Measurements from ENCODE around the gene CLMP. TPM values are rescaled to one million over a fixed set of nuclear protein-coding genes. Genes with fewer than 3 reads are reported as not detected.

CLMP gene
- total and polyA plus RNA-seq, 2 donors (not counting 3 experiments of a cell fraction or from before 2014, with no cell fraction given) = 0.03 to 0.18 TPM

DNA sequence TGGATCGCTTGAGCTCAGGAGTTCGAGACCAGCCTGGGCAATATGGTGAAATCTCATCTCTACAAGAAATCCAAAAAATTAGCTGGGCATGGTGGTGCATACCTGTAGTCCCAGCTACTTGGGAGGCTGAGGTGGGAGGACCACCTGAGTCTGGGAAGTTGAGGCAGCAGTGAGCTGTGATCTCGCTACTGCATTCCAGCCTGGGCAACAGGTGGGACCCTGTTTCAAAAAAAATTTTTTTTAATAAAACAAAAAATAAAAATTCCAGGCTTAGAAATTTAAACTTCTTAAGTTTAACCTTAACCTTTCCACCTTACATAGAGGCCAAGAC, 21.2 kb downstream of the CLMP start:
- dilution Hi-C loops (cut with MboI; ENCODE audit: extremely low pct_ligation_motif_present, low sequenced_read_pairs) = no loop called here
- TF ChIP-seq POLR2A (IDR thresholded peaks at IDR 0.05; ENCODE audit: low read depth, low read length) (no peak), JUN (IDR thresholded peaks at IDR 0.05; ENCODE audit: borderline replicate concordance, insufficient read depth, insufficient read length, low read depth) (no peak), FOS (IDR thresholded peaks at IDR 0.05; ENCODE audit: borderline replicate concordance, insufficient read depth, low read length) (no peak), MYC (IDR thresholded peaks at IDR 0.05; ENCODE audit: low read depth, low read length) (no peak), GATA2 (IDR thresholded peaks at IDR 0.05; ENCODE audit: insufficient read depth, insufficient read length, low read depth, low read length) (no peak), POLR2AphosphoS5 (IDR thresholded peaks at IDR 0.05; ENCODE audit: insufficient read depth, low read depth, low read length) (no peak), EZH2 (IDR thresholded peaks at IDR 0.05; ENCODE audit: borderline replicate concordance, low read depth, low read length, severe bottlenecking) (no peak)
- TF ChIP-seq, protein P1, sequence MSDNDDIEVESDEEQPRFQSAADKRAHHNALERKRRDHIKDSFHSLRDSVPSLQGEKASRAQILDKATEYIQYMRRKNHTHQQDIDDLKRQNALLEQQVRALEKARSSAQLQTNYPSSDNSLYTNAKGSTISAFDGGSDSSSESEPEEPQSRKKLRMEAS (IDR thresholded peaks at IDR 0.05; ENCODE audit: insufficient read depth, insufficient read length) = no peak
- TF ChIP-seq, protein P2, sequence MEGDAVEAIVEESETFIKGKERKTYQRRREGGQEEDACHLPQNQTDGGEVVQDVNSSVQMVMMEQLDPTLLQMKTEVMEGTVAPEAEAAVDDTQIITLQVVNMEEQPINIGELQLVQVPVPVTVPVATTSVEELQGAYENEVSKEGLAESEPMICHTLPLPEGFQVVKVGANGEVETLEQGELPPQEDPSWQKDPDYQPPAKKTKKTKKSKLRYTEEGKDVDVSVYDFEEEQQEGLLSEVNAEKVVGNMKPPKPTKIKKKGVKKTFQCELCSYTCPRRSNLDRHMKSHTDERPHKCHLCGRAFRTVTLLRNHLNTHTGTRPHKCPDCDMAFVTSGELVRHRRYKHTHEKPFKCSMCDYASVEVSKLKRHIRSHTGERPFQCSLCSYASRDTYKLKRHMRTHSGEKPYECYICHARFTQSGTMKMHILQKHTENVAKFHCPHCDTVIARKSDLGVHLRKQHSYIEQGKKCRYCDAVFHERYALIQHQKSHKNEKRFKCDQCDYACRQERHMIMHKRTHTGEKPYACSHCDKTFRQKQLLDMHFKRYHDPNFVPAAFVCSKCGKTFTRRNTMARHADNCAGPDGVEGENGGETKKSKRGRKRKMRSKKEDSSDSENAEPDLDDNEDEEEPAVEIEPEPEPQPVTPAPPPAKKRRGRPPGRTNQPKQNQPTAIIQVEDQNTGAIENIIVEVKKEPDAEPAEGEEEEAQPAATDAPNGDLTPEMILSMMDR (IDR thresholded peaks at IDR 0.05; ENCODE audit: extremely low read depth in 1 of 2, insufficient read depth in 1 of 2, low read depth in 1 of 2, low read length in 2 of 2) = no peak
- no peak overlapping the region for H3K4me3 ChIP-seq (replicated peaks in 1 of 3; ENCODE audit: insufficient read depth in 1 of 3, low read depth in 1 of 3, low read length in 3 of 3)
- BruUV-seq (replicated peaks) = no TSS peak
- H4K20me1 ChIP-seq (replicated peaks; ENCODE audit: control insufficient read depth, extremely low read depth, insufficient read depth, low read length) = no peaks in the 10 kb centered on the region
- no peaks in the 10 kb centered on the region for H3K4me1 ChIP-seq (ENCODE audit: control insufficient read depth, extremely low read depth, insufficient read depth, low read length)
- no peaks in the 10 kb centered on the region for H3K36me3 ChIP-seq (ENCODE audit: control insufficient read depth in 2 of 2, extremely low read depth in 1 of 2, insufficient read depth in 2 of 2, low read length in 2 of 2)
- intact Hi-C loops (cut with micrococcal nuclease) = no loop called here
- ChIA-PET CTCF (interaction anchor here (1.0 to 2.0 kb wide), 8 partner anchors 8 to 593 kb away, joined by 3 to 11 read pairs (median 5); no protein-coding TSS in a partner anchor), POLR2A (no interaction called here)
- no peak for DNase-seq (ENCODE audit: low read depth, low spot score)
- H3K4me2 ChIP-seq (ENCODE audit: insufficient read depth, low read length) = no peak overlapping the region
- H3K79me2 ChIP-seq (ENCODE audit: control insufficient read depth, insufficient read depth, low read length) = no peaks in the 10 kb centered on the region
- peaks cover 0 to 1% of the 10 kb centered on the region in 2 experiments for H3K27me3 ChIP-seq (ENCODE audit: control insufficient read depth in 2 of 2, insufficient read depth in 2 of 2, low read length in 2 of 2)
- H3K9ac ChIP-seq (replicated peaks; ENCODE audit: extremely low read depth, insufficient read depth, low read length) = no peak overlapping the region
- no peak overlapping the region for H2AFZ ChIP-seq (ENCODE audit: low read depth, low read length)
- no peak overlapping the region for H3K27ac ChIP-seq (ENCODE audit: insufficient read depth, low read depth, low read length)
- H3K9me3 ChIP-seq (replicated peaks; ENCODE audit: control insufficient read depth, insufficient read depth, low read length) = no peaks in the 10 kb centered on the region
- no peak for FAIRE-seq
- no peaks in the 10 kb centered on the region for H3K9me1 ChIP-seq (replicated peaks; ENCODE audit: control insufficient read depth, extremely low read depth, insufficient read depth, low read length)
